Sigmoid colon (tissue), 4 donors: ENCODE measurements around the gene RIMBP2.

Experiments
- CTCF ChIP-seq, 4 experiments: fragments of 450-650 bp in 3 of 4; fragments of 200-600 bp in 1 of 4; IDR thresholded peaks; one replicate each; pipeline ENCODE4 v1.5.1; 2016 to 2019; ENCODE audit warnings: antibody characterized with exemption in 4 of 4, mild to moderate bottlenecking in 3 of 4, moderate library complexity in 2 of 4
- EP300 ChIP-seq, 4 donors: sonication (generic); formaldehyde crosslinking; IDR thresholded peaks; one replicate each; pipeline ENCODE4 v1.6.1; 2017; ENCODE audit warnings: antibody characterized with exemption in 4 of 4

- TF ChIP-seq CTCF (IDR thresholded peaks at IDR 0.05), result no peak
- TF ChIP-seq EP300 (IDR thresholded peaks at IDR 0.05), result no peak
Observed at GRCh38 chr12:130468186-130468585, 247.9 kb downstream of the RIMBP2 start.
